HepG2 (cell line): Measurements from ENCODE around the gene CST11. TPM values are rescaled to one million over a fixed set of nuclear protein-coding genes. Genes with fewer than 3 reads are reported as not detected.

ENCODE experiments used
- ATAC-seq: fragments of 200-7000 bp; cut with Tn5 transposase; 3 replicates; pipeline ENCODE4 v1.9.1; 2020; ENCODE audit warnings: mild to moderate bottlenecking, moderate library complexity
- BruUV-seq: library from RNA; stranded (reverse); fragments of 400-500 nt; replicated peaks from 2 replicates; lab custom pipeline; 2021; lab: Mats Ljungman, UMichigan
- CTCF ChIA-PET: fragments of 300-600 bp; formaldehyde crosslinking; extraction: SDS; loops from one replicate; lab custom pipeline; 2021; ENCODE audit warnings: low total read pairs, inconsistent platforms, low intra/inter-chr PET ratio; lab: Yijun Ruan, JAX
- POLR2A ChIA-PET: fragments of 350-600 bp; sonication (Branson Sonifier 250); formaldehyde crosslinking; loops from one replicate; lab custom pipeline; 2020; ENCODE audit warnings: antibody characterized with exemption, inconsistent platforms; lab: Yijun Ruan, JAX
- DNase-seq: peaks from one replicate; pipeline ENCODE4 v3.0.0-alpha.2; 2015; ENCODE audit warnings: low spot score
- FAIRE-seq: peaks from 3 replicates; lab custom pipeline; 2011; peaks lifted over from hg19 to GRCh38; lab: Jason Lieb, UNC
- H2AFZ ChIP-seq: one replicate; pipeline ENCODE4 v1.6.1; 2011; ENCODE audit warnings: low read length, inconsistent platforms
- H3K27ac ChIP-seq: fragments of 300-600 bp; 3 replicates; pipeline ENCODE4 v1.8.0; 2011; ENCODE audit warnings: mixed run types, mild to moderate bottlenecking, mixed read lengths, low read length, inconsistent platforms; ENCODE audit not compliant: insufficient read depth; ENCODE audit errors: extremely low read length
- H3K27me3 ChIP-seq, 2 experiments: fragments of 200-600 bp in 1 of 2; 2 replicates in 1 of 2; 3 replicates in 1 of 2; pipeline versions ENCODE4 v1.6.0 to v1.8.0; 2011; ENCODE audit warnings: low read length in 2 of 2, mild to moderate bottlenecking in 2 of 2, moderate library complexity in 2 of 2, inconsistent platforms in 1 of 2; ENCODE audit not compliant: insufficient read depth in 2 of 2, control insufficient read depth in 1 of 2
- H3K36me3 ChIP-seq, 2 experiments: fragments of 200-600 bp in 1 of 2; replicated peaks in 1 of 2; 2 replicates in 1 of 2; 3 replicates in 1 of 2; pipeline versions ENCODE4 v1.5.1 to v1.8.0; 2011; ENCODE audit warnings: low read length in 2 of 2, inconsistent platforms in 1 of 2; ENCODE audit not compliant: insufficient read depth in 2 of 2, control insufficient read depth in 1 of 2
- H3K4me1 ChIP-seq: 2 replicates; pipeline ENCODE4 v1.5.1; 2012; ENCODE audit warnings: low read length, inconsistent platforms; ENCODE audit not compliant: insufficient read depth
- H3K4me2 ChIP-seq: 2 replicates; pipeline ENCODE4 v1.6.0; 2011; ENCODE audit warnings: low read depth, low read length, inconsistent platforms
- H3K4me3 ChIP-seq, 3 experiments: fragments of 200-600 bp in 1 of 3; sonication (generic), shearing (Covaris generic) in 1 of 3; replicated peaks in 1 of 3; 2 replicates each; pipeline ENCODE4 v1.5.1; 2011 to 2016; ENCODE audit warnings: low read length in 3 of 3, inconsistent platforms in 2 of 3, low read depth in 2 of 3, mild to moderate bottlenecking in 2 of 3, control low read depth in 1 of 3, mixed read lengths in 1 of 3; ENCODE audit not compliant: insufficient read depth in 1 of 3
- H3K79me2 ChIP-seq: one replicate; pipeline ENCODE4 v1.6.1; 2011; ENCODE audit warnings: low read length, inconsistent platforms; ENCODE audit not compliant: insufficient read depth
- H3K9ac ChIP-seq: 2 replicates; pipeline ENCODE4 v1.6.0; 2011; ENCODE audit warnings: mild to moderate bottlenecking, low read depth, low read length, inconsistent platforms; ENCODE audit not compliant: insufficient read depth
- H3K9me3 ChIP-seq: 2 replicates; pipeline ENCODE4 v1.5.1; 2012; ENCODE audit warnings: mild to moderate bottlenecking, low read length
- H4K20me1 ChIP-seq: 2 replicates; pipeline ENCODE4 v1.6.0; 2011; ENCODE audit warnings: inconsistent platforms, mild to moderate bottlenecking, low read length, moderate library complexity; ENCODE audit not compliant: insufficient read depth
- ARID2 ChIP-seq: sonication (generic); formaldehyde crosslinking; IDR thresholded peaks from 2 replicates; pipeline ENCODE4 v1.8.1; 2022; ENCODE audit warnings: mild to moderate bottlenecking, missing genetic modification reagents, borderline replicate concordance
- ESRRA ChIP-seq: sonication (generic); formaldehyde crosslinking; IDR thresholded peaks from 2 replicates; pipeline ENCODE4 v1.5.1; 2020; ENCODE audit warnings: mild to moderate bottlenecking, low read depth, missing genetic modification reagents
- HNRNPLL ChIP-seq: fragments of 200-400 bp; formaldehyde crosslinking; IDR thresholded peaks from 2 replicates; pipeline ENCODE4 v1.6.1; 2017; ENCODE audit warnings: mild to moderate bottlenecking, low read depth, low read length; ENCODE audit not compliant: poor library complexity, severe bottlenecking
- NFYC ChIP-seq: IDR thresholded peaks from 2 replicates; pipeline ENCODE4 v1.6.1; 2016; ENCODE audit warnings: missing genetic modification reagents, missing compliant biosample characterization
- REXO4 ChIP-seq: sonication (generic); formaldehyde crosslinking; IDR thresholded peaks from 2 replicates; pipeline ENCODE4 v1.8.0; 2022; ENCODE audit warnings: missing genetic modification reagents, mild to moderate bottlenecking, borderline replicate concordance
- RFX5 ChIP-seq: IDR thresholded peaks from 2 replicates; pipeline ENCODE4 v1.6.1; 2011; ENCODE audit warnings: low read depth, low read length, improper control_type of control experiment
- RNF2 ChIP-seq: fragments of 450-650 bp; conservative IDR thresholded peaks from 2 replicates; pipeline ENCODE4 v1.6.1; 2016; ENCODE audit warnings: low read depth
- SALL1 ChIP-seq: sonication (generic); formaldehyde crosslinking; IDR thresholded peaks from 2 replicates; pipeline ENCODE4 v1.8.0; 2022; ENCODE audit warnings: mild to moderate bottlenecking, missing genetic modification reagents
- SP140L ChIP-seq: sonication (generic); formaldehyde crosslinking; IDR thresholded peaks from 2 replicates; pipeline ENCODE4 v1.4.0; 2020; ENCODE audit warnings: missing genetic modification reagents, borderline replicate concordance
- ZNF329 ChIP-seq: sonication (generic); formaldehyde crosslinking; IDR thresholded peaks from 2 replicates; pipeline ENCODE4 v1.9.0; 2021; ENCODE audit warnings: low read depth, mild to moderate bottlenecking, missing genetic modification reagents
- ZNF792 ChIP-seq: IDR thresholded peaks from 2 replicates; pipeline ENCODE4 v1.6.1; 2016
- WGBS: methylation state at CpG from one replicate; pipeline ENCODE4 v1.1.6; 2017; ENCODE audit warnings: low lambda C conversion rate; 5-methylcytosine and 5-hydroxymethylcytosine counted together
- in situ Hi-C: cut with HindIII; loops from 2 replicates; pipeline ENCODE4 v1.10.0; 2017; ENCODE audit warnings: low pct_unique_long_range_greater_than_20kb; ENCODE audit not compliant: extremely low pct_ligation_motif_present
- intact Hi-C: fragments of 100-400 bp; cut with micrococcal nuclease; formaldehyde crosslinking; loops from one replicate; pipeline ENCODE4 v1.10.0; 2022; ENCODE audit not compliant: unreplicated experiment
- polyA plus RNA-seq, 8 experiments: library from polyadenylated mRNA; depleted of rRNA in 3 of 8; stranded (reverse) in 7 of 8; unstranded in 1 of 8; fragments of >200 nt; fragmentation: Illumina TruSeq in 4 of 8; extraction: Trizol in 4 of 8; gene quantifications; 2 replicates each; pipeline versions ENCODE4 v1.2.1 to v1.2.3, GENCODE V29; 2011 to 2016; ENCODE audit warnings: low read depth in 4 of 8, missing spikeins in 1 of 8, mixed read lengths in 1 of 8; ENCODE audit not compliant: insufficient read depth in 1 of 8
- total RNA-seq, 5 experiments: library from RNA; depleted of rRNA; stranded (reverse); fragments of >200 nt; fragmentation: Illumina TruSeq; extraction: Trizol; gene quantifications; 2 replicates each; pipeline ENCODE4 v1.2.3, GENCODE V29; 2016; ENCODE audit warnings: low read depth in 1 of 5
- TF ChIP-seq, protein P1 (sequence below): IDR thresholded peaks from 2 replicates; pipeline ENCODE4 v1.6.1; 2016; ENCODE audit warnings: control low read depth
- TF ChIP-seq, protein P2 (sequence below): sonication (generic); formaldehyde crosslinking; IDR thresholded peaks from 2 replicates; pipeline ENCODE4 v1.4.0; 2020; ENCODE audit warnings: mild to moderate bottlenecking, missing genetic modification reagents
- TF ChIP-seq, protein P3 (sequence below): sonication (generic); formaldehyde crosslinking; IDR thresholded peaks from 2 replicates; pipeline ENCODE4 v1.4.0; 2020; ENCODE audit warnings: missing genetic modification reagents

Gene CST11
- total and polyA plus RNA-seq, 2 of the 13 experiments (the other 11 are each of a cell fraction or from before 2014, with no cell fraction given) = not detected

DNA sequence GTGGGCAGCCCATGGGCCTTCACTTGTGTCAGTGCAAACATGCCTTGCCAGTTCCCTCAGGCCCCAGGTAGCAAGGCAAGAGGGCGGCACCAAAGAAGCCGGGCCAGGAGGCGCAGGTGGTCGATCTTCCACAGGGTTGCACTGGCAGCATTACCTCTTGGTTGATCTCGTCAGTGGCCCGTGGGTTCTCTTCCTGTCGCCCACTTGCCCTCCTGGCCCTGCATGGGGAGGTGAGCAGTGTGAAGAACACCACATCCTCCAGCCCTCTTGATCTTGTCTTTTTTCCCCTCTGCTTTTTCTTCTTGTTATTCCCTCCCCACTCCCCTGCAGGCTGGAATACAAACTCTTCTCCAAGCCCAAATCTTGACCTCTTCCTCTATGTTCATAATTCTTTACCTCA is 3.0 kb upstream of the CST11 start:
- intact Hi-C loops (no loop called here), in situ Hi-C loops (no loop called here)
- ChIA-PET POLR2A (no interaction called here), CTCF (no interaction called here)
- H3K79me2 ChIP-seq = no peaks in the 10 kb centered on the region
- no TSS peak for BruUV-seq
- TF ChIP-seq HNRNPLL = no peak
- no peak for TF ChIP-seq NFYC (CRISPR knock-in tag)
- TF ChIP-seq, protein P1, sequence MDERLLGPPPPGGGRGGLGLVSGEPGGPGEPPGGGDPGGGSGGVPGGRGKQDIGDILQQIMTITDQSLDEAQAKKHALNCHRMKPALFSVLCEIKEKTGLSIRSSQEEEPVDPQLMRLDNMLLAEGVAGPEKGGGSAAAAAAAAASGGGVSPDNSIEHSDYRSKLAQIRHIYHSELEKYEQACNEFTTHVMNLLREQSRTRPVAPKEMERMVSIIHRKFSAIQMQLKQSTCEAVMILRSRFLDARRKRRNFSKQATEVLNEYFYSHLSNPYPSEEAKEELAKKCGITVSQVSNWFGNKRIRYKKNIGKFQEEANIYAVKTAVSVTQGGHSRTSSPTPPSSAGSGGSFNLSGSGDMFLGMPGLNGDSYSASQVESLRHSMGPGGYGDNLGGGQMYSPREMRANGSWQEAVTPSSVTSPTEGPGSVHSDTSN (CRISPR knock-in tag) = no peak
- no peak for TF ChIP-seq ESRRA (CRISPR knock-in tag)
- no peak for TF ChIP-seq ARID2 (CRISPR knock-in tag)
- TF ChIP-seq RNF2 = no peak
- TF ChIP-seq, protein P2, sequence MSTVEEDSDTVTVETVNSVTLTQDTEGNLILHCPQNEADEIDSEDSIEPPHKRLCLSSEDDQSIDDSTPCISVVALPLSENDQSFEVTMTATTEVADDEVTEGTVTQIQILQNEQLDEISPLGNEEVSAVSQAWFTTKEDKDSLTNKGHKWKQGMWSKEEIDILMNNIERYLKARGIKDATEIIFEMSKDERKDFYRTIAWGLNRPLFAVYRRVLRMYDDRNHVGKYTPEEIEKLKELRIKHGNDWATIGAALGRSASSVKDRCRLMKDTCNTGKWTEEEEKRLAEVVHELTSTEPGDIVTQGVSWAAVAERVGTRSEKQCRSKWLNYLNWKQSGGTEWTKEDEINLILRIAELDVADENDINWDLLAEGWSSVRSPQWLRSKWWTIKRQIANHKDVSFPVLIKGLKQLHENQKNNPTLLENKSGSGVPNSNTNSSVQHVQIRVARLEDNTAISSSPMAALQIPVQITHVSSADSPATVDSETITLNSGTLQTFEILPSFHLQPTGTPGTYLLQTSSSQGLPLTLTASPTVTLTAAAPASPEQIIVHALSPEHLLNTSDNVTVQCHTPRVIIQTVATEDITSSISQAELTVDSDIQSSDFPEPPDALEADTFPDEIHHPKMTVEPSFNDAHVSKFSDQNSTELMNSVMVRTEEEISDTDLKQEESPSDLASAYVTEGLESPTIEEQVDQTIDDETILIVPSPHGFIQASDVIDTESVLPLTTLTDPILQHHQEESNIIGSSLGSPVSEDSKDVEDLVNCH = no peak
- no peak for TF ChIP-seq ZNF329 (CRISPR knock-in tag)
- TF ChIP-seq SP140L (CRISPR knock-in tag) = no peak
- TF ChIP-seq, protein P3, sequence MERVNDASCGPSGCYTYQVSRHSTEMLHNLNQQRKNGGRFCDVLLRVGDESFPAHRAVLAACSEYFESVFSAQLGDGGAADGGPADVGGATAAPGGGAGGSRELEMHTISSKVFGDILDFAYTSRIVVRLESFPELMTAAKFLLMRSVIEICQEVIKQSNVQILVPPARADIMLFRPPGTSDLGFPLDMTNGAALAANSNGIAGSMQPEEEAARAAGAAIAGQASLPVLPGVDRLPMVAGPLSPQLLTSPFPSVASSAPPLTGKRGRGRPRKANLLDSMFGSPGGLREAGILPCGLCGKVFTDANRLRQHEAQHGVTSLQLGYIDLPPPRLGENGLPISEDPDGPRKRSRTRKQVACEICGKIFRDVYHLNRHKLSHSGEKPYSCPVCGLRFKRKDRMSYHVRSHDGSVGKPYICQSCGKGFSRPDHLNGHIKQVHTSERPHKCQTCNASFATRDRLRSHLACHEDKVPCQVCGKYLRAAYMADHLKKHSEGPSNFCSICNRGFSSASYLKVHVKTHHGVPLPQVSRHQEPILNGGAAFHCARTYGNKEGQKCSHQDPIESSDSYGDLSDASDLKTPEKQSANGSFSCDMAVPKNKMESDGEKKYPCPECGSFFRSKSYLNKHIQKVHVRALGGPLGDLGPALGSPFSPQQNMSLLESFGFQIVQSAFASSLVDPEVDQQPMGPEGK (CRISPR knock-in tag) = no peak
- no peak for TF ChIP-seq SALL1
- TF ChIP-seq REXO4 (CRISPR knock-in tag) = no peak
- TF ChIP-seq ZNF792 (CRISPR knock-in tag) = no peak
- TF ChIP-seq RFX5 = no peak
- 36% methylated on average over 7 of the region's 7 CpGs for WGBS
- DNase-seq (no peak), FAIRE-seq (no peak), ATAC-seq (no peak)
- no peak overlapping the region for H2AFZ ChIP-seq
- no peaks in the 10 kb centered on the region for H3K9me3 ChIP-seq
- H3K4me2 ChIP-seq = no peak overlapping the region
- peaks cover 8 to 44% of the 10 kb centered on the region in 2 experiments; a peak in 3 of 5 replicates for H3K27me3 ChIP-seq
- no peak overlapping the region for H3K9ac ChIP-seq
- no peaks in the 10 kb centered on the region for H3K36me3 ChIP-seq
- no peaks in the 10 kb centered on the region for H3K4me1 ChIP-seq
- H3K4me3 ChIP-seq = no peak overlapping the region
- H4K20me1 ChIP-seq = no peaks in the 10 kb centered on the region
- H3K27ac ChIP-seq = no peak overlapping the region
